RWPE1 (cell line): Measurements from ENCODE around the gene CCNL1.

ENCODE experiments used
- CTCF ChIA-PET: fragments of 350-600 bp; sonication (Branson Sonifier 250); formaldehyde crosslinking; extraction: SDS; loops from one replicate; lab custom pipeline; 2021; lab: Yijun Ruan, JAX
- POLR2A ChIA-PET: fragments of 400-600 bp; formaldehyde crosslinking; extraction: SDS; loops from one replicate; lab custom pipeline; 2020; ENCODE audit warnings: antibody characterized with exemption; ENCODE audit not compliant: low non-redundant PET; lab: Yijun Ruan, JAX
- DNase-seq: peaks from one replicate; pipeline ENCODE4 v3.0.0; 2012; ENCODE audit warnings: low spot score
- H3K27ac ChIP-seq: fragments of 450-650 bp; 2 replicates; pipeline ENCODE4 v1.5.1; 2017
- TF ChIP-seq, protein P1 (sequence below): fragments of 450-650 bp; conservative IDR thresholded peaks from 2 replicates; pipeline ENCODE4 v1.5.1; 2017; ENCODE audit warnings: low read depth, mild to moderate bottlenecking

Gene CCNL1

DNA sequence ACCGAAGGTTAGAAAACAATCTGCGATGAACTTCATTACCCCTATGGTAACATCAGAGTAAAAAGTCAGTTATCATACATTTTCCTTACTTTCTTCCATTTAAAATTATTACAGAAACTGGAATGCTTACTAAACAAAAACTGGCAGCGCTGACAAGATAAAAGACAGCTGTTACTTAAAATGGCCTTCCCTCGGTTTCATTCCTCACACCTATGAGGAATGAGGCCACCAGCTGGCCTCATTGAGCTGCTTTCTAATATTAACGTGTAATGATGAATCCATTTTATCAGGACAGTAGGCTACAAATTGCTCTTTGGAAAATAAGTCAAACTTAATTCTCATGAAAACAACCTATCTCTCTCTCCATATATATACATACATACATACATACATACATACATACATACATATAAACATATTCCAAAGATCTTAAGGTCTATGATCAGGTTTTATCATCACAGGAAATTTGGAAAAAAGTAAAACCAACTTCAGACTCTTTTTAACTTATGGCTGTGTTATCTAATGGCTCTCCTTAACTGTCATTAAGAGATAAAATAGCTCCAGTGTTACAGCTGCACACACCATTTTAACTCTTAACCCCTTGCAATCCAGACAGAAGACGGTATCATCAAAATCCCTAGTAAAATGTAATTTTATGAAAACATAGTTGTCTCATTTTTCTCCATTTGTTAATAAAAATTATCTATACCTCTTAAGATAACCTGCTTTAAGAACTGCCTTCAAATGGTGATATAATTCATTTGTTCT, 5.2 kb downstream of the CCNL1 start:
- TF ChIP-seq, protein P1, sequence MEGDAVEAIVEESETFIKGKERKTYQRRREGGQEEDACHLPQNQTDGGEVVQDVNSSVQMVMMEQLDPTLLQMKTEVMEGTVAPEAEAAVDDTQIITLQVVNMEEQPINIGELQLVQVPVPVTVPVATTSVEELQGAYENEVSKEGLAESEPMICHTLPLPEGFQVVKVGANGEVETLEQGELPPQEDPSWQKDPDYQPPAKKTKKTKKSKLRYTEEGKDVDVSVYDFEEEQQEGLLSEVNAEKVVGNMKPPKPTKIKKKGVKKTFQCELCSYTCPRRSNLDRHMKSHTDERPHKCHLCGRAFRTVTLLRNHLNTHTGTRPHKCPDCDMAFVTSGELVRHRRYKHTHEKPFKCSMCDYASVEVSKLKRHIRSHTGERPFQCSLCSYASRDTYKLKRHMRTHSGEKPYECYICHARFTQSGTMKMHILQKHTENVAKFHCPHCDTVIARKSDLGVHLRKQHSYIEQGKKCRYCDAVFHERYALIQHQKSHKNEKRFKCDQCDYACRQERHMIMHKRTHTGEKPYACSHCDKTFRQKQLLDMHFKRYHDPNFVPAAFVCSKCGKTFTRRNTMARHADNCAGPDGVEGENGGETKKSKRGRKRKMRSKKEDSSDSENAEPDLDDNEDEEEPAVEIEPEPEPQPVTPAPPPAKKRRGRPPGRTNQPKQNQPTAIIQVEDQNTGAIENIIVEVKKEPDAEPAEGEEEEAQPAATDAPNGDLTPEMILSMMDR = no peak
- ChIA-PET POLR2A (no interaction called here), CTCF (interaction anchor here (0.7 to 0.8 kb wide), 2 partner anchors 17 kb away, joined by 3 read pairs; no protein-coding TSS in a partner anchor)
- DNase-seq = no peak
- H3K27ac ChIP-seq = no peak overlapping the region

GRCh38 chr3:157152930-157153329, 7.0 kb downstream of the CCNL1 start:
- ChIA-PET CTCF (no interaction called here), POLR2A (no interaction called here)
- no peak for DNase-seq
- TF ChIP-seq, protein P1 = no peak
- no peak overlapping the region for H3K27ac ChIP-seq

- CTCF ChIA-PET = no interaction called here
- TF ChIP-seq, protein P1 = no peak
- no peak for DNase-seq
- H3K27ac ChIP-seq = no peak overlapping the region
- POLR2A ChIA-PET = no interaction called here
These were observed 7.5 kb downstream of the CCNL1 start for GRCh38 chr3:157152438-157152837.

- ChIA-PET POLR2A (no interaction called here), CTCF (interaction anchor here (0.5 to 0.6 kb wide), 2 partner anchors 27 to 701 kb away, joined by 3 read pairs; no protein-coding TSS in a partner anchor)
- TF ChIP-seq, protein P1 = no peak
- H3K27ac ChIP-seq = no peak overlapping the region
- DNase-seq = no peak
These were observed 8.3 kb downstream of the CCNL1 start for GRCh38 chr3:157151627-157152026.

- POLR2A ChIA-PET = no interaction called here
- no peak overlapping the region for H3K27ac ChIP-seq
- DNase-seq = no peak
- CTCF ChIA-PET = interaction anchor here (0.6 to 1.7 kb wide), 2 partner anchors 14 to 112 kb away, joined by 4 to 5 read pairs; no protein-coding TSS in a partner anchor
- TF ChIP-seq, protein P1 = no peak
These were observed 8.8 kb downstream of the CCNL1 start for GRCh38 chr3:157151151-157151550.

DNA sequence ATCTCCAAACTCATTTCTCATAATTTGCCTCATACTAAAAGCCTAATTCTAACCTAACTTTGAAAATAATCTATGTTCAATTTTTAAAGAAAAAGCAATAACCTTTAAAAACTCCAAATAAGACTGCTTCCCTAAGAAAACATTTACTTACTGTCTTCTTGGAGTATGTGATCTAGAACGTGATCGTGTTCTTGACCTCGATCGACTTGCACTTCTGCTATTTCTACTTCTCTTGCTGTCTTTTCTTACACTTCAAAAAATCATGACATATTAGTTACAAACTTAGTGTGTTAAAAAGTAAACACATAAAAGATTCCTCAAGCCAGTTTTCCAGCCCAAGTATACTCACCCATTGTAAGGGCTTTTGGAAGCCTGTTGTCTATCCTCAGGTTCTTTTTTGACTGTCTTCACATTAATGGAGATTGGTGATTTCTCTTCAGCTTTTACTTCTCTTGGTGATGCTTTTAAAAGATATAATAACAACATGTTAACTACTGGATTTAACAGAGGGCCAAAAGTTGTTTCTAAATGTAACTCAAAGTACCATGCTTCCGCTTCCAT, 10.7 kb downstream of the CCNL1 start:
- no peak overlapping the region for H3K27ac ChIP-seq
- CTCF ChIA-PET = interaction anchor here (0.6 to 1.7 kb wide), 3 partner anchors 12 to 199 kb away, joined by 4 to 5 read pairs (median 5); no protein-coding TSS in a partner anchor
- POLR2A ChIA-PET = no interaction called here
- DNase-seq = no peak
- TF ChIP-seq, protein P1 = no peak
